Measurements from ENCODE around the gene CPLANE2. TPM values are rescaled to one million over a fixed set of nuclear protein-coding genes. Genes with fewer than 3 reads are reported as not detected.
A peak's percentile ranks its signal among the peaks of the same experiment; 100 is the strongest.
"Not testable (repeated sequence)": the region's sequence is repeated elsewhere in the genome, so short reads cannot be mapped to it uniquely, and the experiment has no call there.

CPLANE2 gene
- total RNA-seq, 1 donor from 2014 or later: 11.9 TPM

DNA sequence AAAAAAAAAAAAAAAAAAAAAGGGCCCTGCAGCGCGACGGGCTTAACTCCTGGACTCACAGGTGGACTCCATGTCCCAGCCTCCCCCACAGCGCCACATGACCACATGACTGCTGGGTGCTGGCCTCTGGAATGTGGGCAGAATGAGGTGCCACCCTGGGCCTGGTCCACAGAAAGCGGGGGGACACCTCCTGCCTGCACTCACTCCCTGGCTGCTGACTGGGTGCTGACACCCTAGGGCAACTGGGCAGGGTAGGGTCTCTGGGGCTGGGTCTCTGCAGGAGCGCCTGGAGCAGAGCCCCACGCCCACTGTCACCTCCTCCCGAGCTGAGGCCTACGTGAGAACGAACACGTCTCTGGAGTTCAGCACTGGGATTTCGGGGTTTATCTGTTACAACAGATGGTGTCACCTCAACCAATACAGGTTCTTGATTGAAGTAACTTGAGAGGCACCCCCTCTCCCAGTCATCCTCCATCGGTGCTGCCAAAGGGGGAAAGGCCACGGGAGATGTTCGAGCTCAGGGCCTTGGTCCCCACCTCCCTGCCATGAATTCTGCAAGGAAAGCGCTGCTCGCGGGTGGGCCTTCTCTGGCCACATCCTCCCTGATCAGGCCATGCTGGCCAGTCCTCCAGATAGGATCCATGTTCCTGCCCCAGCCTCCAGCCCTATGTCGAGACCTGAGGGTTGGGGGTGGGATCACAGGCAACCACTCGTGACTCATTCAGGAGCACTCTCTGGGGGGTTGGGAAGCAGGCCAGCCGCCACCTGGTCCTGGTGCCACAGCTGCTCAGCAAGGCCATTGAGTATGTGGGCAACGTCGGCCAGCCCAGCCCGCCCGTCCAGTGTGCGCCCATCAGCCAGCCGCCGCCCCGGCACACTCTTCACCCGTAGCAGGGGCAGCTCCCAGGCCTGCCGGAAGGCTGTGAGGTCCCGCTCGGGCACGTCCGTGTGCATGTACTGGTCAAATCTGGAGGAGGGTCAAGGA lies 5.4 kb downstream of the CPLANE2 start:
- DNase-seq (ENCODE audit: low read depth, low spot score): no peak

DNA sequence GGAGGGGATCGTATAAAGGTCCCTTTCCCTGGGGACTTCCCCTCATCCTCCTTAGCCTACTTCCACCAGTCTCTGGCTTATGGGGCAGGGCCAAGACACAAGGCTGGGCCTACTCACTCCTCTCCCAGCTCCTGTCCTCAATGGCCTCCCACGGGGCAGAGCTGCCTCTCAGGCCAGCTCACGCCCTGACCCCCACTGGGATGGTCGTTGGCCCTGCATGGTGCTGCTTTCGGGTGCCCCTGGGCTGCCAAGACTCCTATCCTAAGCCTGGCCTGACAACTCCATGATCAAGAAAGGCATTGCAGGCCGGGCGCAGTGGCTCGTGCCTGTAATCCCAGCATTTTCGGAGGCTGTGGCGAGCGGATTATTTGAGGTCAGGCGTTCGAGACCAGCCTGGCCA lies 6.2 kb downstream of the CPLANE2 start:
- DNase-seq (ENCODE audit: low read depth, low spot score): no peak

DNA sequence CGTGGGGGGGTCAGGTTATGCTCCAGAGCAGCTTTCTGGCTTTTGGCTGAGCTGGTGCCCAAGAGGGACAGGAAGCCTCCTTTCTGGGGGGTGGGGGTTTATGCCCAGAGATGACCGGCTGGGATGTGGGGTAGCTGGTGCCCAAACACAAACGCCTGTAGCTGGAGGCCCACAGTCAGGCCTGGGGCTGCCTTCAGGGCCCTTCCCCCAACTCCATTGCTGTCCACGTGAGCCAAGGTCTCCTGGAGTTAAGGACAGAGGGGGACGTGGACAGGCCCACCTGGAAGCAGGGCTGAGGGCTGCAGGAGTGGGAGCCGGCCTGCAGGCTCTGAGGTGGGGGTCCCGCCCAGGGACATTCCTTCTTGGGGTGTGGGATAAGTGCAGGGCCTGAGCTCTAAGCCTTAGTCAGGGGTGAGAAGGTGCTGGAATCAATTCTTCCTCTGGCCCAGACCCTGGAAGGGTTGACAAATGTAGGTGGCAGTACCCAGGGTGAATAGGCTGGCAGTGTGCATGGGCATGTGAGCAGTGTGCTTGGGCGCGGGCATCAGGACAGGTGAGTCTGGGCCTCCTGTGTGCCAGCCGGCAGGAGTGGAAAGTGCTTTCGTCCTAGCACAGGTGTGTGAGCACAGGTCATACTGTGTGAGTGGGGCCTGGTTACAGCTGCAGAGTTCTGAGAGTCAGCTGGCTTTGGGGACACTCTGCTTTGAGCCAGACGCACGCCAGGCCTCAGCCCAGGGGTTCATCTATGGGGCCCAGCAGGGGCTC lies 6.8 kb downstream of the CPLANE2 start:
- DNase-seq (ENCODE audit: low read depth, low spot score): no peak

DNA sequence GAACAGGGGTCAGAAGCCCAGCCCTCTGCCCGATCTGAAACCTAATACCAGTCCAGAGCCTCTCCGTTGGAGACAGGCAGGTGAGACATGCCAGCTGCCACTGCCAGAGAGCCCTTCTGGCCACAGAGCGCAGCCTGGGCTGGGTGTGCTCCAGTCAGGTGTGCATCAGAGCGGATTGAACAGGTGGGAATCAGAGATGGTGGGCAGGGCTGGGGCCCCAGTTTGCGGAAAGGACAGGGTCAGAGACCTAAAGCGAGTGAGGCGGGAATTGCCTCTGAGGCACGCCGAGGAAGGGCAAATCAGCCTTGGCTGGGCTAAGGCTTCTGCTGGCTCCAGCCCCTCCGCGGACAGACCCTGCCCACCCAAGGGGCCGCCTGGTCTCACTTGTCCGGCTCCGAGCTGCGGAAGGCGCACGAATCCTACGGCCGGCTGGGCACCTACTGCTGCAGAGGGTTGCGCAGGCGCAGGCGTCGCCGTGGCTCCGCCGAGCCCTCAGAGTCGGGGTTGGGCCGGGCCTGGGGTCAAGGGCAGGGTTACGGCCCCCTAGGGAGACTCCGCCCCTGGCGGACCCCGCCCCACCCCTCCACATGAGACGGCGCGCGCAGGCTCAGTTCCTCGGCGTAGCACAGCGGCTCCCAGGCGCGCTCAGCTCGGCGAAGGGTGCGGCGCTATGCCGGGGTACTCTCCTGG lies 10.3 kb downstream of the CPLANE2 start:
- no peak for DNase-seq (ENCODE audit: low read depth, low spot score)

DNA sequence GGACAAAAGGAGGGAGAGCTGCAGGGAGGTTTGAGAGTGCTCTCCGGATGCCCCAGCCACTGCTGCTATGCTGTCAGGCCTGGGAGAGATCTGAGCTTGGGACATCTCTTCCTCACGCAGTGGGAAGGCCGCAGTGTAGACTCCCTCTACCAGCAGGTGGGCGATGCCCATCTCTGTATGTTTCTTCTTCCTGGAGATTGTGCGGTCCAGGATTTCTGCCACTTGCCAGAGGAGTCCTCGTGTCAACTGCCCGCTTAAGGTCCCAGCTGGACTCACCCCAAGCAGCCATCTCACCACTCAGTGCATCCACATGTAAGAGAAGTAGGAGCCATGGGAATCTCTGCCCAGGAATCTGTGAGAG lies 10.9 kb downstream of the CPLANE2 start:
- DNase-seq (ENCODE audit: low read depth, low spot score): no peak

DNA sequence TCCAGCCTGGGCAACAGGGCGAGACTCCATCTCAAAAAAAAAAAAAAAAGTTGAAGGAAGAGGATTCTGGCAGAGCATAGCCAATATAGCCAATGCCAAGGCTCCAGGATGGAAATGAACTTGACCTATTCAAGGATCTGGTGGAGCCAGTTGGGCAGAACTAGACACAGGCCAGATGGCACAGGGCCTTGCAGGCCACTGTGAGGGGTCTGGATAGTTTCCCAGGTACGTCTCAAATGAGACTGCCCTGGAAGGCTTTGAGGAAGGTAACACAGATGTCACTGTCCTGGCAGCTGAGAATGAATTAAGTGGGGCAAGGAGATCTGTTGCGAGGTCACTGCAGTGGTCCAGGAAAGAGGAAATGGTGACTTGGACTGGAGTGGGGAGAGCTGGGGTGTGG lies 12.5 kb downstream of the CPLANE2 start:
- no peak for DNase-seq (ENCODE audit: low read depth, low spot score)

DNA sequence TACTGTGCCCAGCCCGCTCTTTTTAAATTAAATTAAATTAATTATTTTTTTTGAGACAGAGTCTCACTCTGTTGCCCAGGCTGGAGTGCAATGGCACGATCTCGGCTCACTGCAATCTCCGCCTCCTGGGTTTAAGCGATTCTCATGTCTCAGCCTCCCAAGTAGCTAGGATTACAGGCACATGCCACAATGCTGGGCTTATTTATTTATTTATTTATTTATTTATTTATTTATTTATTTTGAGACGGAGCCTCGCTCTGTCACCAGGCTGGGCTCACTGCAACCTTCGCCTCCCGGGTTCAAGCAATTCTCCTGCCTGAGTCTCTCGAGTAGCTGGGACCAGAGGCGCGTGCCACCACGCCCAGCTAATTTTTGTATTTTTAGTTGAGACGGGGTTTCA lies 14.3 kb downstream of the CPLANE2 start:
- DNase-seq (ENCODE audit: low read depth, low spot score): not testable (repeated sequence)

DNA sequence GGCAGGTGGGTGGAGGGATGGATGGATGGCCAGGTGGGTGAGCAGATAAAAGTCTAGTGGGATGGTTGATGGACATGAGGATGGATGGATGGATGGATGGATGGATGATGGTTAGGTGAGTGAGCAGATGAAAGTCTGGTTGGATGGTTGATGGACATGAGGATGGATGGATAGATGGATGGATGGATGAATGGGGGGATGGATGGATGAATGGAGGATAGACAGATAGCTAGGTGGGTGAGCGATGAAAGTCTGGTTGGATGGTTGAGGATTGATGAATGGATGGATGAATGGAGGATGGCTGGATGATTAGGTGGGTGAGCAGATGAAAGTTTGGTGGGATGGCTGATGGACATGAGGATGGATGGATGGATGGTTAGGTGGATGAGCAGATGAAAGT lies 15.5 kb downstream of the CPLANE2 start:
- DNase-seq (ENCODE audit: low read depth, low spot score): no peak

DNA sequence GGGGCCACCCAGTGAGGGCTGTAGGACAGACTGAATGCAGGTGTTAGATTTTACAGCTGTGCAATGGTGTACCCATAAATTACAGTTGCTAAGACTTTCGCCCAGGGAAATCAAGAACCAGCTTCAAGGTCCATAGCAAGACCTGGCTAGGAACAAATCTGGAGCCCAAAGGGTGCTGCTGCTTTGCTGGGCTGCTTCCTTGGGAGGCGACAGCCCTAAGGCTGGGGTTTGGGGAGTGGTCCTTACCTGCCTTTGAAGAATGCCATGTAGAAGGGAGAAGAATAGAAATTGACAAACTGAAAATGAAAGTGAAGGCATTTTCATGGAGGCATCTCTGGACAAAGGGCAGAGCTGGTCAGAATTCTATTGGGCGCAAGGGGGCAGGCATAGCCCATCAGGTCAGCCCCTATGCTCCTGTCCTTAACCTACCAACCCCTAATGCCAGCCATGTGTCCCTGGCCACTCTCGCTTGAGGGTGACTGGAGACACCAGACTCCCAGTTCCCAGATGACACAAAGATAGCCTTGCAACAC lies 16.9 kb downstream of the CPLANE2 start:
- DNase-seq (ENCODE audit: low read depth, low spot score): no peak

DNA sequence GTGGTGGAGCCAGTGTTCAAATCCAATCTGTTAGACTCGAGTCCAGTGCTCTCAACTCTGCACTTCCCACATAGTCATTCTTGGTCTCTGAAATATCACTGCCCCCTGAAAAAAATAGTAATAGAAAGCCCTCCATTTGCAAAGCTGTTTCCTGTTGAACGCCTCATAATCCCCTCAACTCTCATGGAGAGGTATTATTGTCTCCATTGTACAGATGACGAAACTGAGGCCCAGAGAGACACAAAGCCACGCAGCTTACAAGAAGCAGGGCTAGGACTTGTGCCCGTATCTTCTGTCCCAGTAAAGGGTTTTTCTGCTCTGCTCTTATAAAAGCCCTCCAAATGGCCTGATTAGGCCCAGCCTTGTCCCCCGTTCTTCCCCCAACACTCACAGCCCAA lies 18.3 kb downstream of the CPLANE2 start:
- no peak for DNase-seq (ENCODE audit: low read depth, low spot score)

DNA sequence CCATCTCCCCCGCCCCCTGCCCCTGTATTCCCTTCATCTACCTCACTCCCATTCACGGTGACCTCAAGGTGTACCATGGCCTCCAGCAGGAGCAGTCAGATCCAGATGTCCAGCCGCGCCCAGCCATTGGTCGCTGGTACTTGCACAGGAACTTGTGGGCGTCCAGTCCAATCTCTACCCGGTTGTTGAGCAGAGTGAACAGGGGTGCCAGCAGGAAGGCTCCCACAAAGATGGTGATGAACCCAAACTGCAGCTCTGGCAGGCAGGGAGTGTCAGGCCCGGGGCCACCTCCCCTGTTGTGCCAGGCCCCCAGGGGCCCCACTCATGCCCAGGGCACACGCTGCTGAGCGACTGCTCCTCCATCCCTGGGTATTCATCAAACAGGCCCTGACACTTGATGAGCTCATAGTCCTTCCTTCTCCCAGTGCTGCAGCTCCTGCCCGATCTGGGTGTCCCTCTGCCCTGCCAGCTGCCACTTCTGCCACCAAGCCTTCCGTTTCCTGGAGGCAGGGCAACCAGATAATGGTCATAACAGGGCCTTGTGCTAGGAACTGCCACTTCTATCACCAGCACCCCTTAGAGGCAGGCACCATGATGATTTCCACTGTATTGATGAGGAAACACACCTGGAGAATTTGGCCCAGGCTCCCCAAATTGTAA lies 18.8 kb downstream of the CPLANE2 start:
- no peak for DNase-seq (ENCODE audit: low read depth, low spot score)

DNA sequence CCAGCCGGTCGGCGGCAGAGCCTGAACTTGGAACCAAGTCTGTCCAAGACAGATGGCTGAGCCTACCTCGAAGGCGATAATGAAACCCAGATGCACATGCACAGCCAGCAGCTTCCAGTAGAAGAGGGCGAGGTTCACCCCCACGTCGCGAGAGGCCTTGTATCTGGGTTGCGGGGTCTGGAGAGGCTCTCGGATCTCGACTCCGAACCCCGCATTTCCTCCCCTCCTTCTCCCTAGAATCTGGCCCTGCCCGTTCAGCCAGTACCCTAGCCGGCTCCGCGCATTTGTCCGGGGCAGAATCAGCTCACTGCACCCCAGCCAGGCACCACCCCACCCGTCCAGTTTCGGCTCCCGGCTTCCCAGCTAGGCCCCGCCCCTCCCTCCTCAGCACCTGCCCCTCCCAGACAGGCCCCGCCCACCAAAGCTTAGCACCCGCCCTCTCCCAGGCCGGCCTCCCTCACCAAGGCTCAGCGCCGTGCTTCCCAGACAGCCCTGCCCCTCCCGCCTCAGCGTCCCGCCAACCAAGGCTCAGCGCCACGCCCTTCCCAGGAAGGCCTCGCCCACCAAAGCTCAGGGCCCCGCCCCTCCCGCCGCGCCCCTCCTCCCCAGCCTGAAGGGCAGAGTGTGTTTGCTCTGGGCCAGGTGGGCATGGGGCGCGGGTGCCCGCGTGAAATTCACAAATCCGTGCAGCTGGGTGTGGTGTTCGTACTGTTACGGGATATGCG lies 19.8 kb downstream of the CPLANE2 start:
- peak; percentile 88 for DNase-seq (ENCODE audit: low read depth, low spot score)

DNA sequence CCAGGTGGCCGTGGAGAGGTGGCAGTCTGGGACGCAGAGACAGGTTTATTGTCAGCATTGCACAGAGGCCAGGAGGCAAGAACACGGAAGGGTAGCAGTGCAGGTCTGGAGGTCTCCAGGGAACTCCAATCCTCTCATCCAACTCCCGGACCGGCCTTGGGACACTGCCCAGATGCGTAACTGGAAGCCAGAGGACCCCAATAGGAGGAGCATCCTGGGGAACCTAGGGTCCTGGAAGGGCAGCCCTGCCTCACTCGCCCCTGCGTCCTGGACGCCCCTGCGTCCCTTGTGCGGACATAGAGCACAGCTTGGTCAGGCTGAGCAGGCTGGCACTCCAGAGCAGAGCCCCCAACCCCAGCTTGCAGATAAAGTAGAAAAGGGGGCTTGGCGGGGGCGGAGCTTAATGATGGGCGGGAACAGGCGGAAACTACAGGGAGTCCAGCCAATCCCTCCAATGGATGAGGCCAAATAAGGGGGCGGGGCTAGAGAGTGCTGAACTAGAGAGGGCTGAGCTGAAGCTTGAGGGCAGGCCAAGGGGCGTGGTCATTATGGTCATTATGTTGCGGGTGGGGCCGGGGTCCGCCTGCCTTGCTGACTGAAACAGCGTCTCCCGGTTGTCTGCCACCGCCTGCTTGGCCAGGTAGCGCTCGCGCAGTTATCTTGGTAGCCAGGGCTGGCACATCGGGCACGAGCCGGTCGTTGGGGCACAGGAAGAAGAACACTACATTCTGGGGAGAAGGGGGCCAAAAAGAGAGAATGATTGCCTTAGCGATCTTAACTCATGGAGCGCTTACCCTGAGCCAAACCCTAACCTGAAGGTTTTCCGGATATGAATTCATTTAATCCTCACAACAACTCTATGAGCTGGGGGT lies 20.9 kb downstream of the CPLANE2 start:
- DNase-seq (ENCODE audit: low read depth, low spot score): peak; percentile 70

DNA sequence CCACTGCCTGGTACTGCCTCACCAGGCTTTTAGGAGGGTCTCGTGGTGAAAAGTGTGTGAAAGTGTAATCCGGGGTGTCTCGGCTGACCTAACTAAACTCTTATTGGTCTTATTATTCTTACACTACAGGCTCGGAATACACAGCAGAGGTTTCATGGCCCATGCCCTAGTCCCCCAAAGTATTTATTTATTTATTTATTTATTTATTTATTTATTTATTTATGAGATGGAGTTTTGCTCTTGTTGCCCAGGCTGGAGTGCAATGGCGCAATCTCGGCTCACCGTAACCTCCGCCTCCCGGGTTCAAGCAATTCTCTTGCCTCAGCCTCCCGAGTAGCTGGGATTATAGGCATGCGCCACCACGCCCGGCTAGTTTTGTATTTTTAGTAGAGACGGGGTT lies 21.7 kb downstream of the CPLANE2 start:
- not testable (repeated sequence) for DNase-seq (ENCODE audit: low read depth, low spot score)

DNA sequence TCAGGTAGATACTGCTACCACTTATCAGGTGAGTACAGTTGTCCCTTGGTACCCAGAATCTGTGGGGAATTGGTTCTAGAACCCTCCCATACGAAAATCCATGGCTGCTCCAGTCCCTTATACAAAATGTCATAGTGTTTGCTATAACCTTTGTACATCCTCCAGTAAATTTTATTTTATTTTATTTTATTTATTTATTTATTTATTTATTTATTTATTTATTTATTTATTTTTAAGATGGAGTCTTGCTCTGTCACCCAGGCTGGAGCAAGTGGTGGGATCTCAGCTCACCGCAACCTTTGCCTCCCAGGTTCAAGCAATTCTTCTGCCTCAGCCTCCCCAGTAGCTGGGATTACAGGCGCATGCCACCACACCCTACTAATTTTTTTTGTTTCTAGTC lies 23.4 kb downstream of the CPLANE2 start:
- DNase-seq (ENCODE audit: low read depth, low spot score): not testable (repeated sequence)

DNA sequence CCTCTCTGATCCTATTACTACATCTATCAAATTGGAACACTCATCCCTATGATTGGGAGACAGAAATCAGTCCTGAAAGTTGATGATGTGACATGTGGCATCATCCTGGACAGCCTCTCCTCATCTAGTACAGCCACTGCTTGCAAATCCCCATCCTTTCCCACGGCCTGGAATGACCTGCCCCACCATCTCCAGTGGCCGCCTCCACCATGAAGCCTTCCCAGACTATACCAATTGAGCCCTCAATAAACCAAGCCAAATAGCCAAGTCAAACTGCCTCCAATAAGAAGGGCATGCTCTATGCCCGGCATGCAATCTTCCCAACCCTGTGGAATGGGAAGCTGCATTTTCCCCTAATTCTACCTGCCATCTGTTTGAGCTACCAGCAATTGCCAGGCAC lies 24.0 kb downstream of the CPLANE2 start:
- no peak for DNase-seq (ENCODE audit: low read depth, low spot score)

DNA sequence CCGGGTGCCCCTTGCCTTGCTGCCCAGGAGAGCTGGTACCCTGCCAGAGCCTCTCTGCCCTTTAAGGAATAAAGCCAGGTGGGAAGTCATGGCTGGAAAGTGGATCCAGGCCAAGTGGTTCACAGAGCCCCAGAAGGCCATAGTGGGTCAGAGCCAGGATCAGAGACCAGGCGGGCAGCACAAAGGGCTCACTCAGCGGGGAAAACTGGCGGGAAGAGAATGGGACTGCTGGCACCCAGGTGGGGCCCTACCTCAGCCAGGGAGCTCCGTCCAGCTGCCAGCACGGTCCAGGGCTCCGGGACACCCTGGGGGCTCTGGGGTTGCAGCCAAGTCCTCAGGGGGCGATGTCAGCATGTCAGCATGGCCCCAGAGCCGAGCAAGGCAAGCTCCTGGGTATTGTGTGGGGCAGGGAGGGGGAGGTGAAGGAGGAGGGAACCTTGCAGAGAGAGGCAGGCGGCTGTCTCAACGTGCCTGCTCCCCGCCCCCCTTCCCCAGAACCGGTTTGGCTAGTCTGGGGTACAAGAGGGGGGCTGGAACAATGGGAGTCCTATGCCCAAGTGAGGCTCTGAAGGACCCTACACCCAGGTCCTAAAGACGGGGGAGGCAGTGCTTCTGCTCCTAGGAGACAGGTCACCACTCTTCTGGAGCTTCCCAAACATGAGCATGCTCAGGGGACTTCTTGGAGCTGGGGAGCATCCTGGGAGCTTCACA lies 24.6 kb downstream of the CPLANE2 start, which contains the start of gene ARHGEF19:
TSS of gene ARHGEF19 (minus strand) at position 402 of the 711 bp plus-strand sequence. CDS start 3,598 bp downstream, outside the sequence.
- DNase-seq (ENCODE audit: low read depth, low spot score): no peak

DNA sequence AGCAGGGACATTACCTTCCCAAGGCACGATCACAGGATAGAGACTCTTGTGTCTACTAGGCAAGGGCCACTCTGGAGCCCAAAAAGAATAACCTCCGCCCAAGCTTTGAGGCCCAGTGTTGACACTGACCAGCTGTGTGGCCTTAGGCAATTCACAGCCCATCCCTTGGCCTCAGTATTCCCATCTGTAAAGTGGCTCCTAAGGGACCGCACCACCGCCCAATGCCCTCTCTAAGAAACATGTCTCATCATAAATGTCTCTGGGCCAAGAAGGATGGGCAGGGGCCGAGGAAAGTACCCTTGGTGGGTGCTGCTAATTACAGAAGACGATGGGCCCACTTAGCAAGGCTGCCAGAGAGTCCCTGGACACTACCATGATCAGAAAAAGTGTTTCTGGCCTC lies 25.2 kb downstream of the CPLANE2 start:
- DNase-seq (ENCODE audit: low read depth, low spot score): no peak

DNA sequence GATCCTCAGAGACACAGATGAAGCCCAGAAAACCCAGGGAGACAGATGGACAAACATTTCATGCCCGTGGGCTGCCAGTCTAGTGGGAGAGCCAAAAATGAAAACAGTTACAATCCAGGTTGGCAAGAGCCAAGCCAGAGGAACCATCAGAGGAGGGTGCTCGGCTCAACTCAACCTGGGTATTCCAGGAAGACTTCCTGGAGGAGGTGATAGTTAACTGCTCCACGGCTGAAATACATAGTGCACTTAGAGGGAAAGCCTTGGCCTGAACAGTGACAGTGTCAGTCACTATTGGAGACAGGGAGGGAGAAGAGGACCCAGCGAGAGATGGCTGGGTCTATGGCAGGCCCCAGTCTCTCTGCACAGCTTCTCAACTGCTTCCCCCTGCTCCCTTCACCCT lies 26.4 kb downstream of the CPLANE2 start:
- DNase-seq (ENCODE audit: low read depth, low spot score): no peak

All from pulmonary artery endothelial cell (primary cell).